Purkinje cell (primary cell): ENCODE measurements around the gene ATP2B1. TPM values are rescaled to one million over a fixed set of nuclear protein-coding genes. Genes with fewer than 3 reads are reported as not detected.

Experiments used
- polyA plus RNA-seq: library from polyadenylated mRNA; unstranded; fragments of >200 nt; fragmentation: Nextera tagmentation; gene quantifications from 2 replicates; pipeline ENCODE4 v1.2.1, GENCODE V29; 2014

ATP2B1 gene
- 31.9 and 94.9 TPM in 2 replicates for polyA plus RNA-seq

DNA sequence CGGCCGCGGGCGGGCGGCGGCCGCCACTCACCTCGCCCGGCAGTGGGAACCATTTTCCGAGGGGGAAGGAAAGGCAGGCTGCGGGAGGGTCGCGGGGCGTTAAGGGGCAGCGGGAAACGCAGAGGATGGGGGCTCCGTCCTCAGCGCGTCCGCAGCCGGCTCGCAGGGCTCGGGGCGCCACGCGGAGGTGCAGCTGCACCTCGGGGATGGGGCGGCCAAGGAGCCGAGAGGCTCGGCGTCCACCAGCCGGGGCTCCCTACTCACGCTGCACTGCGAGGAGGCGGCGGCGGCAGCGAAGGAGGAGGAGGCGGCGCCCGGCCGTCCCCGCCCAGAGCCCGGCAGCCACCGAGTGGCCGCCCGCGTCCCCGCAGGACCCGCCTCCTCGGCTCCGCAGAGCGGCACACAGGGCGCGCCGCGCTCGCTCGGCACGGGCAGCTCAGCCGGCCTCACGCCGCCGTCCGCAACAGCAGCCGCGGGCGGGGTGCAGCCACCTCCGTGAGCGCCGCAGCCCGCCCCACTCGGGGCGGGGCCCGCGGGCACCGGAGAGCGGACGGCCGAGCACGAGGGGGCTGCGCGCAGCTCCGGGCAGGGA lies at the start of gene ATP2B1:
TSS of gene ATP2B1 (minus strand) at position 274 of the 592 bp plus-strand sequence. CDS start 52,952 bp downstream, outside the sequence.

Other genes starting within 250 kb of the ATP2B1 start
- gene GALNT4, start 184.0 kb downstream of the ATP2B1 start, polyA plus RNA-seq: 0.08 and 0.50 TPM in 2 replicates
- gene POC1B, start 182.8 kb downstream of the ATP2B1 start, polyA plus RNA-seq: 5.1 and 9.4 TPM in 2 replicates